ENCODE results near the gene NPAS3.

DNA sequence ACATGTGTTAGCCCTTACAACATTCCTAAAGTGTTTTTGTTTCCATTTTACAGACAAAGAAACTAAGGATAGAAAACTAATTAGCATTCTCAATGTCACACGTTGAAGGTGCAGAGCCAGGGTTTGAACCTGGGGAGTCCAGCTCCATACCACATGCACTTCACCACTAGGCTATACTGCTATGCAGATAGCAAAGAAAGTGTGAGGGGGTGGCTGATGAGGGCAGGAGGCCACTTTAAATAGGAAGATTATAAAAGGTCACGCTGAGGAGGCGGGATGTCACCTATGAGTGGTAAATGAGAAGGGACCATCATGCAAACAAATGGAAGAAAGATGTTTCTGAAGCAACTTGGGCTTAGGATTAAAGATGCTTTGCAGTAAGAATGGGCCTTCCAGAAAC is 798.3 kb downstream of the NPAS3 start:
- no peak for TF ChIP-seq CTCF (IDR thresholded peaks at IDR 0.05)
- TF ChIP-seq POLR2A (IDR thresholded peaks at IDR 0.05) = no peak
